HG03575 (cell line): ENCODE data around the gene NUP43.
"Not testable (repeated sequence)": the region's sequence is repeated elsewhere in the genome, so short reads cannot be mapped to it uniquely, and the experiment has no call there.

Experiments used
- ATAC-seq: cut with Tn5 transposase; IDR thresholded peaks from one replicate; pipeline ENCODE4 v1.9.1; 2021; ENCODE audit not compliant: unreplicated experiment, insufficient number of reproducible peaks, low FRiP score; ENCODE audit errors: extremely low read depth

NUP43 gene

GRCh38 chr6:149746147-149746946, at the start of gene NUP43:
Gene NUP43 (minus strand): TSS chr6:149746529. CDS start chr6:149746495, 34 bp downstream.
- ATAC-seq: peak; percentile 56

GRCh38 chr6:149783551-149783950, 37.2 kb upstream of the NUP43 start:
- ATAC-seq: no peak

- no peak for ATAC-seq
Observed at GRCh38 chr6:149782337-149782736, 36.0 kb upstream of the NUP43 start.

- ATAC-seq: no peak
Observed at GRCh38 chr6:149781715-149782114, 35.4 kb upstream of the NUP43 start.

GRCh38 chr6:149779644-149779963, 33.3 kb upstream of the NUP43 start:
- ATAC-seq: no peak

- ATAC-seq: no peak
Observed at GRCh38 chr6:149777624-149778023, 31.3 kb upstream of the NUP43 start.

- ATAC-seq: no peak
Observed at GRCh38 chr6:149771925-149772324, 25.6 kb upstream of the NUP43 start.

GRCh38 chr6:149771185-149771584, 24.9 kb upstream of the NUP43 start:
- ATAC-seq: no peak

GRCh38 chr6:149769676-149770075, 23.3 kb upstream of the NUP43 start:
- ATAC-seq: no peak

- no peak for ATAC-seq
Observed at GRCh38 chr6:149766156-149766769, 19.9 kb upstream of the NUP43 start.

- no peak for ATAC-seq
Observed at GRCh38 chr6:149763866-149764265, 17.5 kb upstream of the NUP43 start.

- ATAC-seq: peak; percentile 94
Observed at GRCh38 chr6:149761438-149761837, 15.1 kb upstream of the NUP43 start.

GRCh38 chr6:149756261-149756636, 9.9 kb upstream of the NUP43 start:
- no peak for ATAC-seq

- peak; percentile 61 for ATAC-seq
Observed at GRCh38 chr6:149755300-149756260, 9.3 kb upstream of the NUP43 start.

- ATAC-seq: no peak
Observed at GRCh38 chr6:149754548-149754947, 8.2 kb upstream of the NUP43 start.

GRCh38 chr6:149753374-149753637, 7.0 kb upstream of the NUP43 start:
- not testable (repeated sequence) for ATAC-seq

GRCh38 chr6:149752600-149753373, 6.5 kb upstream of the NUP43 start:
- no peak for ATAC-seq

- ATAC-seq: not testable (repeated sequence)
Observed at GRCh38 chr6:149751920-149752319, 5.6 kb upstream of the NUP43 start.

GRCh38 chr6:149751239-149751638, 4.9 kb upstream of the NUP43 start:
- no peak for ATAC-seq
